Ishikawa (cell line): Measurements from ENCODE around the gene PDE4B.

ENCODE experiments used
- CEBPB ChIP-seq: IDR thresholded peaks from 2 replicates; pipeline ENCODE4 v1.6.1; 2012
- CREB1 ChIP-seq: IDR thresholded peaks from 2 replicates; pipeline ENCODE4 v1.6.1; 2012; ENCODE audit warnings: low read depth
- EGR1 ChIP-seq: IDR thresholded peaks from 2 replicates; pipeline ENCODE4 v1.6.1; 2012
- EP300 ChIP-seq: IDR thresholded peaks from 2 replicates; pipeline ENCODE4 v1.6.1; 2012; ENCODE audit warnings: borderline replicate concordance
- NFIC ChIP-seq: IDR thresholded peaks from 2 replicates; pipeline ENCODE4 v1.6.1; 2012
- RAD21 ChIP-seq: IDR thresholded peaks from 2 replicates; pipeline ENCODE4 v1.6.1; 2012; ENCODE audit warnings: low read depth
- REST ChIP-seq: IDR thresholded peaks from 2 replicates; pipeline ENCODE4 v1.6.1; 2012; ENCODE audit warnings: low read depth, mild to moderate bottlenecking
- TCF12 ChIP-seq: IDR thresholded peaks from 2 replicates; pipeline ENCODE4 v1.6.1; 2012; ENCODE audit warnings: low read depth
- TEAD4 ChIP-seq: IDR thresholded peaks from 2 replicates; pipeline ENCODE4 v1.6.1; 2012
- USF1 ChIP-seq: IDR thresholded peaks from 2 replicates; pipeline ENCODE4 v1.6.1; 2012
- YY1 ChIP-seq: IDR thresholded peaks from 2 replicates; pipeline ENCODE4 v1.6.1; 2012; ENCODE audit warnings: low read depth

- TF ChIP-seq TCF12 (no peak), CREB1 (no peak), EP300 (no peak), NFIC (no peak), RAD21 (no peak), EGR1 (no peak), TEAD4 (no peak), CEBPB (no peak), REST (no peak), USF1 (no peak), YY1 (no peak)
Observed at GRCh38 chr1:66267201-66267940, 474.7 kb downstream of the PDE4B start.
